Effector memory CD8-positive, alpha-beta T cell (primary cell): ENCODE measurements around the gene RARRES2.

ENCODE experiments used
- ATAC-seq: fragments of 150-1000 bp; cut with Tn5 transposase; replicated peaks from 2 replicates; pipeline ENCODE4 v1.10.0; 2021; ENCODE audit warnings: mild to moderate bottlenecking, moderate library complexity
- DNase-seq, 3 experiments: peaks; one replicate each; pipeline ENCODE4 v3.0.0; 2021
- H3K27ac Mint-ChIP-seq, 2 donors: one replicate each; pipeline ENCODE4 v1.8.0; 2022; ENCODE audit warnings: mild to moderate bottlenecking in 2 of 2, mixed read lengths in 2 of 2, moderate library complexity in 2 of 2
- H3K27me3 Mint-ChIP-seq, 2 donors: one replicate each; pipeline ENCODE4 v1.8.0; 2022; ENCODE audit warnings: mixed read lengths in 2 of 2
- H3K36me3 Mint-ChIP-seq: one replicate; pipeline ENCODE4 v1.8.0; 2022; ENCODE audit warnings: mild to moderate bottlenecking, moderate library complexity, mixed read lengths; ENCODE audit not compliant: insufficient read depth
- H3K4me1 Mint-ChIP-seq, 2 donors: one replicate each; pipeline ENCODE4 v1.8.0; 2022; ENCODE audit warnings: low read depth in 2 of 2, mixed read lengths in 2 of 2
- H3K4me3 Mint-ChIP-seq, 2 donors: one replicate each; pipeline ENCODE4 v1.8.0; 2022; ENCODE audit warnings: mild to moderate bottlenecking in 2 of 2, mixed read lengths in 2 of 2, moderate library complexity in 2 of 2
- H3K9me3 Mint-ChIP-seq, 2 donors: one replicate each; pipeline ENCODE4 v1.8.0; 2022; ENCODE audit warnings: mixed read lengths in 2 of 2

Gene RARRES2

GRCh38 chr7:150334108-150334507 lies 7.3 kb downstream of the RARRES2 start:
- Mint-ChIP-seq H3K4me1 (peaks cover 0 to 4% of the 10 kb centered on the region in 2 donors), H3K27ac (peak overlapping the region in 1 of 2 donors; percentile 17), H3K4me3 (no peak overlapping the region), H3K36me3 (no peaks in the 10 kb centered on the region), H3K9me3 (no peaks in the 10 kb centered on the region), H3K27me3 (peaks cover 0 to 7% of the 10 kb centered on the region in 2 donors)
- no peak for ATAC-seq
- DNase-seq: no peak

GRCh38 chr7:150333659-150334058 lies 7.8 kb downstream of the RARRES2 start:
- Mint-ChIP-seq H3K4me3 (no peak overlapping the region), H3K27me3 (peaks cover 0 to 7% of the 10 kb centered on the region in 2 donors), H3K4me1 (peaks cover 0 to 5% of the 10 kb centered on the region in 2 donors), H3K36me3 (no peaks in the 10 kb centered on the region), H3K27ac (peak overlapping the region in 1 of 2 donors; percentile 17), H3K9me3 (no peaks in the 10 kb centered on the region)
- ATAC-seq (no peak), DNase-seq (no peak)

- DNase-seq (no peak), ATAC-seq (no peak)
- H3K4me1 Mint-ChIP-seq: peaks cover 0 to 5% of the 10 kb centered on the region in 2 donors
- peaks cover 0 to 6% of the 10 kb centered on the region in 2 donors for H3K27me3 Mint-ChIP-seq
- no peaks in the 10 kb centered on the region for H3K9me3 Mint-ChIP-seq
- H3K4me3 Mint-ChIP-seq: no peak overlapping the region
- peak overlapping the region in 1 of 2 donors; percentile 36 for H3K27ac Mint-ChIP-seq
- no peaks in the 10 kb centered on the region for H3K36me3 Mint-ChIP-seq
These were observed 8.4 kb downstream of the RARRES2 start for GRCh38 chr7:150332852-150333635.

GRCh38 chr7:150330211-150330885 lies 11.1 kb downstream of the RARRES2 start:
- peaks cover 4% of the 10 kb centered on the region for H3K36me3 Mint-ChIP-seq
- H3K9me3 Mint-ChIP-seq: no peaks in the 10 kb centered on the region
- no peak for DNase-seq
- no peak overlapping the region for H3K4me3 Mint-ChIP-seq
- peaks cover 3 to 14% of the 10 kb centered on the region in 2 donors for H3K4me1 Mint-ChIP-seq
- H3K27me3 Mint-ChIP-seq: no peaks in the 10 kb centered on the region
- no peak for ATAC-seq
- H3K27ac Mint-ChIP-seq: no peak overlapping the region

- Mint-ChIP-seq H3K4me1 (peaks cover 10 to 20% of the 10 kb centered on the region in 2 donors), H3K4me3 (no peak overlapping the region), H3K27me3 (no peaks in the 10 kb centered on the region), H3K36me3 (peaks cover 4% of the 10 kb centered on the region), H3K27ac (no peak overlapping the region), H3K9me3 (no peaks in the 10 kb centered on the region)
- DNase-seq (no peak), ATAC-seq (no peak)
These were observed 11.9 kb downstream of the RARRES2 start for GRCh38 chr7:150329331-150330120.

GRCh38 chr7:150327308-150327707 lies 14.1 kb downstream of the RARRES2 start:
- no peaks in the 10 kb centered on the region for H3K9me3 Mint-ChIP-seq
- ATAC-seq: no peak
- H3K27me3 Mint-ChIP-seq: no peaks in the 10 kb centered on the region
- no peak overlapping the region for H3K4me3 Mint-ChIP-seq
- H3K36me3 Mint-ChIP-seq: peaks cover 4% of the 10 kb centered on the region
- H3K4me1 Mint-ChIP-seq: peaks cover 24 to 36% of the 10 kb centered on the region in 2 donors
- no peak for DNase-seq
- peak overlapping the region in 1 of 2 donors; percentile 25 for H3K27ac Mint-ChIP-seq

GRCh38 chr7:150326657-150327268 lies 14.7 kb downstream of the RARRES2 start:
- H3K4me1 Mint-ChIP-seq: peaks cover 30 to 42% of the 10 kb centered on the region in 2 donors

GRCh38 chr7:150325901-150326300 lies 15.5 kb downstream of the RARRES2 start:
- H3K4me1 Mint-ChIP-seq: peaks cover 36 to 48% of the 10 kb centered on the region in 2 donors
- H3K4me3 Mint-ChIP-seq: peak overlapping the region in 1 of 2 donors; percentile 12
- no peak for DNase-seq
- peak overlapping the region; percentile 28 to 97 for H3K27ac Mint-ChIP-seq
- H3K27me3 Mint-ChIP-seq: no peaks in the 10 kb centered on the region
- H3K9me3 Mint-ChIP-seq: no peaks in the 10 kb centered on the region
- peaks cover 4% of the 10 kb centered on the region for H3K36me3 Mint-ChIP-seq
- no peak for ATAC-seq

More at GRCh38 chr7:150326657-150327268, 14.7 kb downstream of the RARRES2 start:
- H3K27ac Mint-ChIP-seq: peak overlapping the region; percentile 25 to 97
- no peak for DNase-seq
- H3K4me3 Mint-ChIP-seq: no peak overlapping the region
- H3K27me3 Mint-ChIP-seq: no peaks in the 10 kb centered on the region
- ATAC-seq: no peak
- peaks cover 4% of the 10 kb centered on the region for H3K36me3 Mint-ChIP-seq
- no peaks in the 10 kb centered on the region for H3K9me3 Mint-ChIP-seq

GRCh38 chr7:150325110-150325611 lies 16.3 kb downstream of the RARRES2 start:
- ATAC-seq (no peak), DNase-seq (no peak)
- Mint-ChIP-seq H3K4me1 (peaks cover 37 to 49% of the 10 kb centered on the region in 2 donors), H3K4me3 (peak overlapping the region; percentile 96), H3K9me3 (no peaks in the 10 kb centered on the region), H3K27me3 (no peaks in the 10 kb centered on the region), H3K36me3 (peaks cover 4% of the 10 kb centered on the region), H3K27ac (peak overlapping the region; percentile 97)

GRCh38 chr7:150324373-150324961 lies 17.0 kb downstream of the RARRES2 start:
- H3K36me3 Mint-ChIP-seq: peaks cover 4% of the 10 kb centered on the region
- ATAC-seq: no peak
- DNase-seq: no peak
- no peaks in the 10 kb centered on the region for H3K27me3 Mint-ChIP-seq
- no peaks in the 10 kb centered on the region for H3K9me3 Mint-ChIP-seq
- H3K4me3 Mint-ChIP-seq: peak overlapping the region; percentile 96
- peaks cover 37 to 49% of the 10 kb centered on the region in 2 donors for H3K4me1 Mint-ChIP-seq
- H3K27ac Mint-ChIP-seq: peak overlapping the region; percentile 97

GRCh38 chr7:150323682-150324372 lies 17.6 kb downstream of the RARRES2 start:
- ATAC-seq: peak; percentile 34
- Mint-ChIP-seq H3K4me1 (peaks cover 37 to 47% of the 10 kb centered on the region in 2 donors), H3K9me3 (no peaks in the 10 kb centered on the region), H3K27ac (peak overlapping the region; percentile 97), H3K27me3 (no peaks in the 10 kb centered on the region), H3K4me3 (peak overlapping the region; percentile 96), H3K36me3 (peaks cover 4% of the 10 kb centered on the region)
- peak in 1 of 3 experiments; percentile 12 for DNase-seq
